Retinal pigment epithelial cell (primary cell): ENCODE data around the gene MTPN.

Source experiments
- DNase-seq: peaks from one replicate; pipeline ENCODE4 v3.0.0-alpha.2; 2010; ENCODE audit warnings: low read depth
- H3K4me3 ChIP-seq: 2 replicates; pipeline ENCODE4 v1.5.1; 2011; ENCODE audit warnings: mild to moderate bottlenecking, low read length, control low read depth, moderate library complexity
- TF ChIP-seq, protein P1 (sequence below): conservative IDR thresholded peaks from 2 replicates; pipeline ENCODE4 v1.5.1; 2011; ENCODE audit warnings: low read depth, low read length, control low read depth, inconsistent platforms

The MTPN gene

GRCh38 chr7:135990258-135990657 is 13.1 kb upstream of the MTPN start:
- TF ChIP-seq, protein P1, sequence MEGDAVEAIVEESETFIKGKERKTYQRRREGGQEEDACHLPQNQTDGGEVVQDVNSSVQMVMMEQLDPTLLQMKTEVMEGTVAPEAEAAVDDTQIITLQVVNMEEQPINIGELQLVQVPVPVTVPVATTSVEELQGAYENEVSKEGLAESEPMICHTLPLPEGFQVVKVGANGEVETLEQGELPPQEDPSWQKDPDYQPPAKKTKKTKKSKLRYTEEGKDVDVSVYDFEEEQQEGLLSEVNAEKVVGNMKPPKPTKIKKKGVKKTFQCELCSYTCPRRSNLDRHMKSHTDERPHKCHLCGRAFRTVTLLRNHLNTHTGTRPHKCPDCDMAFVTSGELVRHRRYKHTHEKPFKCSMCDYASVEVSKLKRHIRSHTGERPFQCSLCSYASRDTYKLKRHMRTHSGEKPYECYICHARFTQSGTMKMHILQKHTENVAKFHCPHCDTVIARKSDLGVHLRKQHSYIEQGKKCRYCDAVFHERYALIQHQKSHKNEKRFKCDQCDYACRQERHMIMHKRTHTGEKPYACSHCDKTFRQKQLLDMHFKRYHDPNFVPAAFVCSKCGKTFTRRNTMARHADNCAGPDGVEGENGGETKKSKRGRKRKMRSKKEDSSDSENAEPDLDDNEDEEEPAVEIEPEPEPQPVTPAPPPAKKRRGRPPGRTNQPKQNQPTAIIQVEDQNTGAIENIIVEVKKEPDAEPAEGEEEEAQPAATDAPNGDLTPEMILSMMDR, result no peak
- no peak for DNase-seq

DNA sequence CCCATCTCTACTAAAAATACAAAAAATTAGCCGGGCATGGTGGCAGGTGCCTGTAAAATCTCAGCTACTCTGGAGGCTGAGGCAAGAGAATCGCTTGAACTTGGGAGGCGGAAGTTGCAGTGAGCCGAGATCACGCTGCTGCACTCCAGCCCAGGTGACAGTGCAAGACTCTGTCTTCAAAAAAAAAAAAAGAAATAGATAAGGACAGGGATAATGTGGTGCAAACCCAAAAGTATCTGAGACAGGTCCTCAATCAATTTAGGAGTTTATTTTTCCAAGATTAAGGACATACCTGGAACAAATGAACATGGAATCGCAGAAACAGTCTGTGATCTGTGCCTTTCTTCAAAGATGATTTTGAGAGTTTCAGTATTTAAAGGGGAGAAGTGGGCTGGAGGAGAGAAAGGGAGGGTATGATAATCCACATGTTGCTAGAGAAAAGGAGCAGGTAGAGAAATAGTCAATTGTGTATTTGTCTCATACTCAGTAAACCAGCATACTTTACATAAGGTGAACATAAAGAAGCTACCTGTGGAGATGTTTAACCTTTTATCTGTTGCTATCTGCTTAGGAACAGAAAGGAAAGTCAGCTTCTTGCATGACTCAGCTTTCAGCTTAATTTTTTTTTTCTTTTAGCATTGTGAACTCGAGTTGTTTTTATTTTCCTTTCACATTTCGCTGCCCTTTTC is 4.9 kb upstream of the MTPN start:
- TF ChIP-seq, protein P1, result no peak
- no peak overlapping the region for H3K4me3 ChIP-seq
- no peak for DNase-seq

More at GRCh38 chr7:135990258-135990657, 13.1 kb upstream of the MTPN start:
- no peak overlapping the region for H3K4me3 ChIP-seq

- TF ChIP-seq, protein P1, result no peak
- no peak overlapping the region for H3K4me3 ChIP-seq
- DNase-seq, result no peak
These were observed 3.6 kb upstream of the MTPN start for GRCh38 chr7:135980665-135981180.

DNA sequence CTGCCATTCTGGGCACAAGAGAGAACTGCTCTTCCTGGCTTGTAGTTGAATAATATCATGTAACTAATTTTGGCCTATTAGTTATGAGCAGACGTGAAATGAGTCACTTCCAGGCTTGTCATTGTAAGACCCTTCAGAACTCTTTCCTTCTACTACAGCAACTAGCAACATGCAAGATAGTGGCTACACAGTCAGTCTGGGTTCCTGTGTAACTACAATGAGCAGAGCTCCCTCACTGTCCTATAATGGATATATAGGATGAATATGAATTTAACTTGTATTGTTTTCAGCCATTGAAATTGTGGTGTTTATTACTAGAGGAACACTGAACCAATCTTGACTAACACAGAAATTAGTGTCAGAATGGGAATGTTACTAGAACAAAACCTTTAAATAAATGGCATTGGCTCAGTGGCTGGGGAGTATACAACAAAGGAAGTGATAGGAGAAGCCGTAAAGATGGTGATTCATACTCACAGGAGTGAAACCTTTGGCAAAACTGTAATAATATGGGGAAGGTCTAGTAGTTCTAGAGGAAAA is 2.9 kb upstream of the MTPN start:
- no peak overlapping the region for H3K4me3 ChIP-seq
- no peak for DNase-seq
- TF ChIP-seq, protein P1, result no peak

DNA sequence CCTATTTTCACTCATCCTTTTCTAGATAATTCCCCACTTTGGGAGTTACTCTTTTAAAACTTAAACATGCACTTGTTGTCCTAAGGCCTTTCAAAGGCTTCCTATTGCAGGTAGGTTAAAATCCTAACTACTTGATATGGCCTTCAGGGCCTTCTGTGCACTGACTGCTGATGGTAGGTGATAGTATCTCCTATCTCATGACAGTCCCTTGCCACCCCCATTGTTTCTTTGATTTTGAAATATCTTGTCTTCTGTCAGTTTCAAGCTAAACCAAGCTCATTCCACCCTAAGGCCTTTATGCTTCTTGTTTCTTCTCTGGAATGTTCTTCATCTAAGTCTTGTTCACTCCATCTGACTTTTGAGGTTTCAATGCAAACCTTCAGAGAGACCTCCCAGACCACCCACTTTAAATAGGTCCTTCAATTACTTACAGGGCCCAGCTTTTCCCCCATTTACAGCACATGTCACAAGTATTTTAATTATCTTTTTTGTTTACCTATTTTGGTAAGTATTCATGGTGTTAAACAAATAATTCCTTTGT is 2.4 kb upstream of the MTPN start:
- DNase-seq, result no peak
- TF ChIP-seq, protein P1, result no peak
- H3K4me3 ChIP-seq, result no peak overlapping the region

DNA sequence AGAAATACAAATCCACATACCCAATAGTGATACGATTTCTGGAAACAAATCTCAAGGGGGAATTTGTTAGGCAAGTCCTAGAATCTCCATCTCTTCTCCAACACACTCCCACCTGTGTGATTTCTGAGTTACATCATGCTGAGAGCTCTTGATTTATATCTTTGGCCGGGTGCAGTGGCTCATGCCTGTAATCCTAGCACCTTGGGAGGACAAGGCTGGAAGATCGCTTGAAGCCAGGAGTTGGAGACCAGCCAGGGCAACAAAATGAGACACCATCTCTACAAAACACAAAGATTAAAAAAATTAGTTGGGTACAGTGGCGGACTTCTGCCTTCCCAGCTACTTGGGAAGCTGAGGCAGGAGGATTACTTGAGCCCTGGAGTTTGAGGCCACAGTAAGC is 1.5 kb upstream of the MTPN start:
- DNase-seq, result no peak
- no peak overlapping the region for H3K4me3 ChIP-seq
- TF ChIP-seq, protein P1, result no peak

DNA sequence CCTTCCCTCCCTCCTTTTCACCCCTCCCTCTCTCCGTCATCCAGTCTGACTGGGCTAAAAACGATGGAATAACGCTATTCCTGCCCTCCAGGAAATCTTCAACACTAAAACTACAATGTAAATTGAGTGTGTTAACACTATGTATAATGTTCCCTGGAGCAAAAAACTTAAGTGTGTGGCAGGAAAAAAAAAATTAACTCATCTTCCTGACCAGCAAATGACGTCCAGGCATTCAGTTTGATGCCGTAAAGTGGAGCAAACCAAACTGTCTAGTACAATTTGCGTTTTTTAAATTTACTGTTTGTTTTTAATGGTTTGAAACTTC is 545 bp upstream of the MTPN start:
- TF ChIP-seq, protein P1, result no peak
- no peak for DNase-seq
- peak overlapping the region; percentile 97 for H3K4me3 ChIP-seq
